GM21825 (cell line): ENCODE data around the gene RMDN2.
A peak's percentile ranks its signal among the peaks of the same experiment; 100 is the strongest.

Experiments used
- ATAC-seq: cut with Tn5 transposase; IDR thresholded peaks from one replicate; pipeline ENCODE4 v1.9.1; 2021; ENCODE audit warnings: mild to moderate bottlenecking, moderate library complexity; ENCODE audit not compliant: unreplicated experiment

RMDN2 gene, protein sequence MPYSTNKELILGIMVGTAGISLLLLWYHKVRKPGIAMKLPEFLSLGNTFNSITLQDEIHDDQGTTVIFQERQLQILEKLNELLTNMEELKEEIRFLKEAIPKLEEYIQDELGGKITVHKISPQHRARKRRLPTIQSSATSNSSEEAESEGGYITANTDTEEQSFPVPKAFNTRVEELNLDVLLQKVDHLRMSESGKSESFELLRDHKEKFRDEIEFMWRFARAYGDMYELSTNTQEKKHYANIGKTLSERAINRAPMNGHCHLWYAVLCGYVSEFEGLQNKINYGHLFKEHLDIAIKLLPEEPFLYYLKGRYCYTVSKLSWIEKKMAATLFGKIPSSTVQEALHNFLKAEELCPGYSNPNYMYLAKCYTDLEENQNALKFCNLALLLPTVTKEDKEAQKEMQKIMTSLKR

DNA sequence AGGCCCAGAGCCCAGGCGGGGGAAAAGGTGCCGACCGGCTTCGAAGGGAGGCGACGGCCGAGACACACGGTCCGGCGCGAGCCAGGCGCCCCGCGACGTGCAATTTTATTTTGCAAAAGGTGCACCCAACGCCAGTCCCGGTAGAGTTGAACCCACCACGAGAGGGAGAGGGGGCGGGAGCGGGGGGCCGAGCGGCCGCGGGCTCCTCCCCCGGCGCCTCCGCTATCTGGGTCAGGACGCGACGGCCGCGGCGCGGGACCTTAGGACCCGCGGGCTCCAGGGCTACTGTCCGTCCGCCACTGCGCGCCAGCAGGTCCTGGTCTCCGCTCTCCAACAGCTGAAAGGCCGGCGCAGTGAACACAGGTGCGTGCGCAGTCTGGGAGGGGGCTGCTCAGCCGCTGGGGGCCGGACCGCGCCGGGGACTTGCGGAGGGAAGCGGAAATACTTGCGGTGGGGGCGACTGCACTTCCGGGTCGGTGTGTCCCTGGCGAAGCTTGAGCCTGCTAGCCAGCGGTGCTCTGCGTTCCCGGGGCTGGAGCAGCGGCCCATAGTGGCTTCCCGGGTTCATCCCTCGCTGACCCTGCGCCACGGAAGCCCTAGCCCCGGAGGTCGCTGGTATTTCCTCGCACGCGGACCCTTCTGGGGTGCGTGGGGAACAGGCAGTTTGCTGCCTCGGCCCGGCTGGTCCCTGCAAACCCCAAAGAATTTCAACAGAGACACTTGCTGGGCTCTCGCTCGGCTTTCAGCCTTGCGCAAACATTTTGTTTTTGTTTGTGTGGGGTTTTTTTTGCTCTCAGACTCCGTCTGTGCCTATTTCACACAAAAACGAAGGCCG is at the start of gene RMDN2:
Gene RMDN2, plus strand, starts transcription at position 225 of the 835 bp plus-strand sequence. CDS start 3,991 bp downstream, outside the sequence.
- ATAC-seq: peak; percentile 89

DNA sequence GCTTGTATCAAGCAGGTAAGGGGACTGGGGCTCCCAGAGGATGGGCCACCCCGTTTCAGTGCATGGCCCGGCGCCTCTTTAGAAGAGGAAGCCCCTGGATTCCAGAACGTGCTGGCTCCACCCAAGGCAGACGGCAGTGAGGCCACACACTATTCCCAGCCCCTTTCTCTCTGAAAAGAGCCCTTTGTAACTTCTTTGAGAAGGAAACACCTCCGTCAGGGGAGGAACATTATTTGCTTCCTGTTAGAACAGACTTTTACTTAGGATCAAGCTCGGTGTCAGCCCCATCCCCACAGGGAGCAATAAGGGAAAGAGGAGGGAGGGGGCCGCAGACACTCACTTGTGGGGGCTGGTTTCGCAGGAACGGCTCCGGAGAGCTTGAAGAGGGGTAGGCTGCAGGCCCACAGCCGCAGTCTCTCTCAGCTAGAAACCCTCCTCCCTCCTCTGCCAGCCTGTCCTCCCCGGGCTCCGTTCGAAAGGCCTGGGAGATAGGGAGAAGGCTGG is 49.6 kb upstream of the RMDN2 start:
- no peak for ATAC-seq

DNA sequence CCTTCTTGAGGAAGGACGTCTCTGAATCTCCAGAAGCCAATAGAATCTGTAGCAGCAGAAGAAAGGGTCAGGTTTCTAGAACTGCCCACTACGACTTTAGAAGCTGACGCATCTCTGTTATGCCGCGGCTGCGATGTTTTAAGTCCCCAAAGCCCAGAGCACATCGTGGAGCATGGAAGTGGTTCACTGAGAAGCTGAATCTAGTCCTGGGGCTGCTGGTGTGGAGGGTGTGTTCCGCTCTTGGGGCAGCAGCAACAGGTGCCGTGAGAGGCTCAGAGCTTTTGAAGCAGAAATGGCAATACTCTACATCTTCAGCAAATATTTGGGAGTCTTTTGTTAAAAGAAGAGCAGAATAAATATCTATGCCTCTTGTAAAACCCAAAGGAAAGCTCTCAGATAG is 48.9 kb upstream of the RMDN2 start:
- no peak for ATAC-seq

DNA sequence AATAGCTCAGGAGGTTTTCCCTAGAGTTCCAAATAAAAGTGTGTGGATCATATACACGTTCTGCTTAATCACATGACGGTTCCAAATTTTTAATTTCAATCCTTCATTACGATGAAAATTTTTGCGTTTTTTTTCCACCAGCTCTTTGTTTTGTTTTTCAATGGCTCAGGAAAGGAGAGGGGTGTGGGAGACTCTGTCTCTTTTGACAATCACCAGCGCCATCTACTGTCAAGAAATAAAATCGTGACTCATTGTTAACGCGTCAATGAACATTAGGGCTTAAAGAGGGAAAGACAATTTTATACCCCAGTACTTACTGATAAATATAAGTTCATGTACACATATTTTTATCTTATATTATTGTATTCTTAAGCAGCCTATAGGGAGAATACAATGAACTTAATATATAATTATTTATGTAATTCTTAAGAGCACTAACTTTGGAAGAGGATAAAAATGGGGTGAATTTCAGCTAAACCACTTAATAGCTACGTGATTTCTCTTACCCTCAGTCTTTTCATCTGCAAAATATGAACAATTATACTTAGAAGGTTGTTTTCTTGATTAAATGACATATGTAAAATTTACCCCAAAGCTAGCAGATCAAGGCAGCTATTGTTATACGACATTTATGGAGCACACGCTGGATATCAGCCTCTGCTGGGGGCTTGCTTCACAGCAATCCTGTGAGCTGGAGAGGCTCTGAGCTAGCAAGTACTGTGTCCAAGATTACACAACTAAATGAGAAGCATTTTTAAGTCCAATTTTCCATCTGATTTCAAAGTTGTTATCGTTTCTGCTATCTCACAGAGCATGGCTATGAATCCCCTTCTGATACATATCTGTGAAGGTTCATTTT is 47.4 kb upstream of the RMDN2 start:
- no peak for ATAC-seq

DNA sequence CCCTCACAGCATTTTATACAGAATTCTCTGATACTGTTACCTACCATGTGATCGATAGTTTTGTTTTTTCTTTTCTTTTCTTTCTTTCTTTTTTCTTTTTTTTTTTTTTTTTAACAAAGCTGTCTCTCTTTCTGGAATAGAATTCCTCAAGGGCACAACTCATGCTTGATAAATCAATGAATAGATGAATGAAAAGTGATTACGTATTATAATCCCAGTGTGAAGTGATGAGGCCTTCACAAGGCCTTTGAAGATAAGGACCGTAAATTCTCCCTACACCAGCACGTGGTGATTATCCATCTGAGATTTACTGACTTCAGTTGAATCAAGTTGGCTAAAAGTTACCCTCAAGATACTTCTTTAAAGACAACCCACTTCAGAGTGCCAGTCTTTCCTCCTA is 46.6 kb upstream of the RMDN2 start:
- ATAC-seq: no peak

DNA sequence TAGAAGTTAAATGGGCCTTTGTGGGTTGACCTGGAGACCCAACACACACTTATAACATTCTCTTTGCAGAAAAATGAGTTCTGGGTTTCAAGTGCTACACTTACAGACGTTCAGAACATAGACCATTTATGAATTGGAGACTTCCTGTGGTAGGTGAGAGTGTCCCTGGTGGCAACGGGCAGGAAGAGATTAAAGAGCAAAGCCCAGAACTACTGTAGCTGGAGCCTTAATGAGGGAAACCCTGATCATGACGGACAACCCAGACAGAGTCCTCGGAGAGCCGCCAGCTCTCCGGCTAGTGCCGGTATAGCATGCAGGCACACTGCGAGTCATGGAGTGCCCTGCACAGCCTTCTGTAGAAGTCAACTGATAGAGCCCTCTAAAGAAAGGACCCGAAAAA is 44.5 kb upstream of the RMDN2 start:
- ATAC-seq: no peak

DNA sequence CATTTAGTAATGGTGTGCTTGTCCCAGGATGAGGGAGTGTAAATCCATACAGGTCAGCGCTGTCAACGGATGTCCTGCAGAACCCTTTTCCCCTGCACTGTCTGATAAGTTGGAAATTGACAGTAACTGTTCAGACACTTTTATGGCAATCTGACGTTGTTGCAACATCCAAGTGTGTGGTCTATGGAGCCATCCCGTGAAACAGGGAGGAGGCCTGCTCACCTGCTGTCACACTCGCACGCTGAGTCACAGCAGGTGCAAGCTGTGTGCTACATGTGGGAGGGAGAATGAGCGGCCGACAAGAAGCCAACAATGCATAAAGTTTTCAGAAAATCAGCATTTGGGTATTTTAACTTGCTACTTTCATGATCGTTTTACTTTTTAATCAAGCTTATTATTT is 43.7 kb upstream of the RMDN2 start:
- ATAC-seq: no peak

DNA sequence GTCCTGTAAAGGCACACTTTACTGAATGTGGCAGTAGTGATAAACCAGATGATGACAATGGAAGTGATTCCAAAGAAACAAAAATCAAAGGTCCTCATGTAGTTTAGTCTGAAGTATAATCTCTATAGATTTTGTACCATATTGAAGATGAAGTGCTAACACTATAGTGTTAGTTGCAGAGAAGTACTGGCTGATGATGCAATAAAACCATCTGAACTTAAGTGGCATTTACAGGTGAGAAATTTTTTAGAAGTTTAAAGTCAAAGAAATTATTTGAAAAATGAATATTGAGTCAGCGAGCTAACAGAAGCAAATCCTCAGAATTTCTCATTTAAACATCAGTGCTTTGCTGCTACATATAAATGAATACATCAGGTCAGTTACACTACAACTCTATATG is 43.1 kb upstream of the RMDN2 start:
- ATAC-seq: no peak

DNA sequence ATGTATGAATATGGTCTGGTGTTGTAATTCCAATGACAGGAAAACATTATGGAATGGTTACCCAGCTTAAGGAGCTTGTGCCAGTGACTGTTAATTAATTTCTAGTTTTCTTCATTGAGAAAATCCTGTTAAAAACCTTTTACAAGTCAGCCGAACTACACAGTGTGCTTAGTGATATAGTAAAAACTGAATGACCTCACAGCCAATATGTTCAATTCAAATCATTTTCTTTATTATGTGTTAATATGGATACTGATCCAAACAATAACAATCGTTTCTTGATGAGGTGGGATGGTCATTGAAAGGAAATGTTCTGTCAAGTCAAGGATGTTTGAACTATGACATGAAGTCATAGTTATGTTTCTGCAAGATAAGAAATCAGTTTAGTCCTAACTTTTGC is 41.6 kb upstream of the RMDN2 start:
- ATAC-seq: no peak

DNA sequence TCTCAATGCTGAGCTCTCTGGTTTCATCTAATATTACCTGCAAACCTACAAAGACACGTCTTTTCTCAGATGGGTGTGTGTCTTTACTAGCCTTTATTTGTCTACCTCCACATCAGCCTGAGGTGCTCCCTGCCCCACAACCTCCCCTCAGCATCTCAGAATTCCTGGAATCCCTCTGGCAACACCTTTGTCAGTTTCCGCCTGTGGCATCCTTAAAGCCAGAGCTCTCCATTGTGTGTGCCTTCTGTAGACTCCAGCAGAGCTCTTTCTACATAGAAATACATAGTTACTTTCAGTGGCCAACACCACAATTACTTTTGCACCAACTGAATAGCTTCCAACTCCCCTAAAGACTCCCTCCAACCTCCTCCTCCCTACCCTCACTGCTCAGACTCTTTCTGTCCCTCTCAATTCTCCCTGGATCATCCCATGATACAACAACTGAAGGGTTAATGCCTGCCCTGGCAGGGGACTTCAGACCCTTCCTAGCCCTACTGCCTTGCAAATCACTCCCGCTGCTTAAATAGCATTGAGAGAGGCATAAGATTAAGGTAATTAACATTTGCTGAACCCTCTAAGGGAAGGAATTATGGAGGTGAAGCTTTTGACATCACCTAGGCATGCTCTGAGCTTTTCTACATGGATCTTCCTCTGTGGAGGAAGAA is 39.6 kb upstream of the RMDN2 start:
- no peak for ATAC-seq

DNA sequence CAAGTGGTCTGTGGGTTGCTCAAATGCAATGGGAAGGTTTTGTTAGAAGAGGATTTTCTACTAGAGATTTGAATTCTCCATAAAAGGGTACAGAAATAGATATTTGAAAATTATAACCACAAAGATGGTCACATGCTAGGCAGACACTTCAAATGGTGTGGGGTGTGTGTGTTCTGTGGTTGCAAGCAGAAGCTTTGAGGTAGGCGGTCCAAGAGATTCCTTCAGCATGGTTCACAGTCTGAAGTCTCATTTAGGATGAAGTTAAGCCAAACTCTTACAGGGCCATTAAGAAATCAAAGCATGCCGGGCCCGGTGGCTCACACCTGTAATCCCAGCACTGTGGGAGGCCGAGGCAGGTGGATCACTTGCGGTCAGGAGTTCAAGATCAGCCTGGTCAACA is 38.3 kb upstream of the RMDN2 start:
- no peak for ATAC-seq

DNA sequence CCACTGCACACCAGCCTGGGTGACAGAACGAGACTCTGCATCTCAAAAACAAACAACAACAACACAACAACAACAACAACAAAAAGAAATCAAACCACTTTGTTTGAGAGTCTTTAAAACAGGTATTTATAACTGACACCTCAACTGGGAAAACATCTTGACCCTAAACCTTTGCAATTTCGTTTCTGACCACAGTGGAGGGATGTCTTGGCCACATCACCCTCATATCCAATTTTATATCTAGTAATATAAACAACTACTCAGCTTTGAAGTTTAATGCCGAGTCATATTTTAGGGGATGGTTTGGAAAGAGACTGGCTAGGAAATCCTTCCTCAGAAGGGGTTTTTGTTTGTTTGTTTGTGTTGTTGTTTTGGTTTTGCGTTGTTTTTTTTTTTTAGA is 37.8 kb upstream of the RMDN2 start:
- no peak for ATAC-seq

DNA sequence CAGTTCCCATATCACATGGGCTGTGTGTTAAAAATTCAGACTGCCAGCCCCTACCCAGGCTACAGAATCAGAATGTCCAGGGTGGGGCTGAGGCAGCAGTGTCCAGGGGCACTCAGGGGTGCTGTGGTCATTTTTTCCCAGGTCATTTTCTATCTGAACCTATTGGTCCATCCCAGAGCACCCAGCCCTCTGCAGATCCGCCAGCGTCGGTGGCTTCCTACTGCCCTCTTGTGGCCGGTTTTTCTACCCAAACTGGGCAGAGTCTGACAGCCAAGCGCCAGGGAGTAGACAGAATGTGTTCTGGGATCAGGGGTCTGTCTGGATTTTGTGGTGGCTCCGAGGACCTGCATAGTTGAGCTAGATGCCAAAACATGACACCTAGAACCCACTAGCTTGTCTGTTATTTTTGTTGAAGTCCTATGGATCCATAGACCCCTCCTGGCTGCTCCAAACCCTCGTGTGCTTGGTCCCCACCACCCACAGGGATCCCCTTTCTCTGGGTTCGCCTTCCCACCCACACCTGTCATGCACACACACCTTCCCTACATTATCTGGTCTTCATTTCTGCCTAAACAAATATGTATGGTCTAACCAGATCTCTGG is 34.1 kb upstream of the RMDN2 start:
- peak; percentile 53 for ATAC-seq

DNA sequence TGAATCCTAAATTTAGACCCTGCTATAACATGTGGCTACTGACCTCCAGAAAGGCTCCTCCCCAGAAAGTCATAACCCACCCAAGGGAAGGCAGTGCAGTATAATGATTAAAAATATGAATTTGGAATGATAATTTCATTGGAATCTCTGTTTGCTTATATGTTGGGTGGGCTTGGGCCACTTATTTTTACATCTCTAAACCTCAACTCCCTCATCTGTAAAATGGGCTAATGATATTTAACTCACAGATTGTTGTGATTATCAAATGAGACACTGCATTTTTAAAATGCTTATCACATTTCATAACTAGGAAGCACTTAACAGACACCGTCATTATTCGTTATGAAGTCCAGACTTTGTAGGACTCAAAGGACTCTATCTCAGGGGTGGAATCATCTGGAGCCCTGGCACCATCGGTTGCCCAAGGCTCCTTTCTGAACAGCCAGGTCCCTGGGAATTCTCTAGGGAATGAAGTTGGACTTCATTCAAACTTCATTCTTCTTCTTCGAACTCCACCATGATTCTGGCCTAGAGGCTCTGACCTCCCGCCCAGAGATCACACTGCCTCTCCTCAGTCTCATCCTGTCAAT is 33.1 kb upstream of the RMDN2 start:
- no peak for ATAC-seq

DNA sequence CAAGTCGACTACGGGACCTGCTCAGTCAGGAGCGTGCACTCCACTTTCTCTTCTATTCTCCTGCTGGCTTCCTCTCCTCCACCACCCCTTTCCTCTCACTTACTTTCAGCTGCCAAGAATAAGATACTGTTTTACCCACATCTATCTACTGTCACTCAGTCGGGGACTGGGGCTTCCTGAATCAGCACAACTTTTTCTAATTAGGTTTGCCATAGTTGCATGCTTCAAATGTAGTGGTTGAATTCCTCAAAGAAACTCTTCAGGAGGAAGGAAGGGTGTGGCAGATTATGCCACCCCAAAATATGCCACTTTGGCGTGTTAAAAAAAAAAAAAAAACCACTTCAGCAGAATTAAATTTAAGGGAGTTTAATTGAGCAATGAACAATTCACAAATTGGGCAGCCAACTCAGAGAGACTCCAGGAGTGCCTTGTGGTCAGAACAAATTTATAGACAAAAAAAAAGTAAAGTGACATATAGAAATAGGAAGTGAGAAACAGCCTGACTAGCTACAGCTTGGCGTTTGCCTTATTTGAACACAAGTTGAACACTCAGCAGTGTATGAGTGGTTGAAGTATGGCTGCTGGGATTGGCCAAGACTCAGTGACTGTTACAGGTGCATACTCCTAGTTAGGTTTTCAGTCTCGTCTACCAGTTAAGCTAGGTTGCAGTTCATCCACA is 32.5 kb upstream of the RMDN2 start:
- peak; percentile 63 for ATAC-seq

DNA sequence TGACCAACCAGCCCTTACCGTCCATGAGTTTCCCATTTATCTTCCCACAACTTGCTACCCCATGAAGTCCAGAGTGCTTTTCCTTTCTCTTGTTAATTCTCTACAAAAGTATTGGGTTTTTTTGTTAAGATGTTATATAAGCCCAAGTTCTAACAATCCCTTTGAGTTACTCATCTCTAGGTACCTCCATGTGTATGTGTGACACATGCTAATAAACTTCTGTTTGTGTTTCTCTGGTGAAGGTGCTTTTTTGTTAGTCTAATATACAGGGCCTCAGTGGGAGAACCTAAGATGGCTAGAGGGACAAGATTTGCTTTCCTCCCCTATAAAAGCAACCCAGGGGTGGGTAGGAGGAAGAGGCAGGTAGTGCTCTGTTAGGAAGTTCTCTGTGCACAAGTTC is 31.8 kb upstream of the RMDN2 start:
- ATAC-seq: no peak

DNA sequence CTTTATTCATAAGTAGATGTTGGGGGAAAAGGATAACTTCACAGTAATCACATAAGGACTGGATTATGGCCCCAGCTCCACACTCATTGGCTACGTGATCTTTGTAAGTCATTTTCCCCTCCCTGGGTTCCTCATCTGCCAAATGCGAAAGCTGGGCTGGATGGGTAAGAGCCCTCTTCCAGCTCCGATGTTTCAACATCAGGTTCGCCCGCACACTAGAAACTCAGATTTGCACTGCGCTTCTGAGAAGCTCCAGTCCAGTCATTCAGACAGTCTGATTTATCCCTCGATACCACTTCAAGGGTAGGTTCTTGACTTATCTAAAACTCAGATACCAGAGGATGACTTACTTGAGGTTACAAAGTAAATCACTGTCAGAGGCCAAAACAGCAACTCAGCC is 31.0 kb upstream of the RMDN2 start:
- ATAC-seq: no peak

DNA sequence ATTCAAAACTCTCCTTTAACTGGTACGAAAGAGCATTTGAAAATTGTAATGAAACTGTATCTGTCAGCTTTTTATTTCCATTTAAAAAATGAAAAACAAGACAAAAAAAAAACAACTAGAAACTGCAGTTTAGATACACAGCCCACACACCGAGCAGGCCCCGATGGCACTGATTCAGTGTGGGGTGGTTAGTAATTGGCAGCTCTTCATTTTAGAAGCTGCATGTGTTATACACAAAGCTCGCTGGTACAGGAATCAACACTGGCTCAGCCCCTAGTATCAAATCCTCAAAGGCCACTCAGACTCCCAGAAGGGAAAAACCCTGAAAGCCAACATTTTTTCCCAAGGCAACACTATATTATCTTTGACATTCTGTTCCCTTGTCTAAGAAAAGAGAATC is 30.5 kb upstream of the RMDN2 start:
- ATAC-seq: no peak

DNA sequence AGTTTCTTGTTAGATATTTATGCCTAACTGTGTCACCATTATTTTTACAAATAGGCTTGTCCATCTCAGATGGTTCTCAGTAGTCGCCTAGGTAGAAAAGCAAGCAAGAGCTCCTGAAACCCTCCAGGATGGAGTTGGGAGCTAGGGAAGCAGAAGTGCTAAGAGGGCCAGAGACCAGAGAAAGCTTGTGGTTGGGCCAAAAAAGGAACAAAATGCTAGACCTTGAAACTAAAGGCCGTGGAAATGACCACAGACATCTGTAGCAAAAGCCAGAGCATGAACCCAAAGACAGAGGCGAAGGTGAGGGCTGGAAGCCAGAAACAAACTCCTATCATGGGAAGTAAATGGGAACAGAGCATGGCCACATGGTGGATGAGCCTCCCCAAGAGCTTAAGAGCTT is 29.9 kb upstream of the RMDN2 start:
- no peak for ATAC-seq
